HEK293 (cell line): ENCODE measurements around the gene INSM1.

Source experiments
- BCL11A ChIP-seq: fragments of 450-650 bp; formaldehyde crosslinking; IDR thresholded peaks from 2 replicates; pipeline ENCODE4 v1.5.1; 2016; ENCODE audit warnings: low read depth, missing biosample characterization, missing genetic modification characterization
- KLF10 ChIP-seq: fragments of 450-650 bp; IDR thresholded peaks from 2 replicates; pipeline ENCODE4 v1.5.1; 2018; ENCODE audit warnings: missing biosample characterization, mild to moderate bottlenecking, missing genetic modification characterization
- SCRT1 ChIP-seq: fragments of 450-650 bp; formaldehyde crosslinking; IDR thresholded peaks from 2 replicates; pipeline ENCODE4 v1.5.1; 2016; ENCODE audit warnings: missing biosample characterization, missing genetic modification characterization, borderline replicate concordance
- SCRT2 ChIP-seq: fragments of 450-650 bp; formaldehyde crosslinking; IDR thresholded peaks from 2 replicates; pipeline ENCODE4 v1.5.1; 2016; ENCODE audit warnings: missing biosample characterization, missing genetic modification characterization
- YY2 ChIP-seq: fragments of 450-650 bp; formaldehyde crosslinking; IDR thresholded peaks from 2 replicates; pipeline ENCODE4 v1.5.1; 2016; ENCODE audit warnings: missing biosample characterization, missing genetic modification characterization
- ZBTB17 ChIP-seq: fragments of 450-650 bp; formaldehyde crosslinking; IDR thresholded peaks from 2 replicates; pipeline ENCODE4 v1.5.1; 2016; ENCODE audit warnings: missing biosample characterization, missing genetic modification characterization
- ZBTB21 ChIP-seq: fragments of 450-650 bp; formaldehyde crosslinking; IDR thresholded peaks from 2 replicates; pipeline ENCODE4 v1.5.1; 2017; ENCODE audit warnings: missing biosample characterization, missing genetic modification characterization
- ZNF112 ChIP-seq: fragments of 450-650 bp; formaldehyde crosslinking; IDR thresholded peaks from 2 replicates; pipeline ENCODE4 v1.5.0; 2017; ENCODE audit warnings: missing biosample characterization, missing genetic modification characterization
- ZNF169 ChIP-seq: fragments of 450-650 bp; formaldehyde crosslinking; IDR thresholded peaks from 2 replicates; pipeline ENCODE4 v1.5.1; 2016; ENCODE audit warnings: missing biosample characterization, missing genetic modification characterization
- ZNF19 ChIP-seq: fragments of 450-650 bp; formaldehyde crosslinking; IDR thresholded peaks from 2 replicates; pipeline ENCODE4; 2016; ENCODE audit warnings: missing biosample characterization, missing genetic modification characterization, low read depth
- ZNF292 ChIP-seq: fragments of 450-650 bp; formaldehyde crosslinking; IDR thresholded peaks from 2 replicates; pipeline ENCODE4 v1.5.1; 2016; ENCODE audit warnings: low read depth, missing biosample characterization, missing genetic modification characterization, borderline replicate concordance
- ZNF48 ChIP-seq: fragments of 450-650 bp; formaldehyde crosslinking; IDR thresholded peaks from 2 replicates; pipeline ENCODE4 v1.5.1; 2016; ENCODE audit warnings: missing biosample characterization, missing genetic modification characterization
- ZNF558 ChIP-seq: fragments of 450-650 bp; formaldehyde crosslinking; IDR thresholded peaks from 2 replicates; pipeline ENCODE4 v1.5.1; 2016; ENCODE audit warnings: missing biosample characterization, missing genetic modification characterization
- ZNF561 ChIP-seq: fragments of 450-650 bp; IDR thresholded peaks from 2 replicates; pipeline ENCODE4 v1.5.1; 2018; ENCODE audit warnings: missing biosample characterization, missing genetic modification characterization, borderline replicate concordance
- ZNF777 ChIP-seq: fragments of 450-650 bp; formaldehyde crosslinking; IDR thresholded peaks from 2 replicates; pipeline ENCODE4 v1.5.1; 2017; ENCODE audit warnings: missing biosample characterization, missing genetic modification characterization, borderline replicate concordance
- TF ChIP-seq, protein P1 (sequence below): fragments of 450-650 bp; formaldehyde crosslinking; IDR thresholded peaks from 2 replicates; pipeline ENCODE4 v1.5.1; 2016; ENCODE audit warnings: missing biosample characterization, missing genetic modification characterization
- TF ChIP-seq, protein P2 (sequence below): fragments of 450-650 bp; formaldehyde crosslinking; IDR thresholded peaks from 2 replicates; pipeline ENCODE4 v1.5.1; 2016; ENCODE audit warnings: missing biosample characterization, missing genetic modification characterization
- TF ChIP-seq, protein P3 (sequence below): fragments of 450-650 bp; formaldehyde crosslinking; IDR thresholded peaks from 2 replicates; pipeline ENCODE4 v1.5.1; 2016; ENCODE audit warnings: missing biosample characterization, missing genetic modification characterization
- TF ChIP-seq, protein P4 (sequence below): fragments of 450-650 bp; formaldehyde crosslinking; IDR thresholded peaks from 2 replicates; pipeline ENCODE4 v1.5.1; 2016; ENCODE audit warnings: missing biosample characterization, missing genetic modification characterization
- TF ChIP-seq, protein P5 (sequence below): fragments of 450-650 bp; formaldehyde crosslinking; IDR thresholded peaks from 2 replicates; pipeline ENCODE4 v1.5.1; 2017; ENCODE audit warnings: missing biosample characterization, missing genetic modification characterization
- TF ChIP-seq, protein P6 (sequence below): fragments of 450-650 bp; formaldehyde crosslinking; IDR thresholded peaks from 2 replicates; pipeline ENCODE4 v1.5.1; 2016; ENCODE audit warnings: missing biosample characterization, missing genetic modification characterization, borderline replicate concordance

Gene INSM1

DNA sequence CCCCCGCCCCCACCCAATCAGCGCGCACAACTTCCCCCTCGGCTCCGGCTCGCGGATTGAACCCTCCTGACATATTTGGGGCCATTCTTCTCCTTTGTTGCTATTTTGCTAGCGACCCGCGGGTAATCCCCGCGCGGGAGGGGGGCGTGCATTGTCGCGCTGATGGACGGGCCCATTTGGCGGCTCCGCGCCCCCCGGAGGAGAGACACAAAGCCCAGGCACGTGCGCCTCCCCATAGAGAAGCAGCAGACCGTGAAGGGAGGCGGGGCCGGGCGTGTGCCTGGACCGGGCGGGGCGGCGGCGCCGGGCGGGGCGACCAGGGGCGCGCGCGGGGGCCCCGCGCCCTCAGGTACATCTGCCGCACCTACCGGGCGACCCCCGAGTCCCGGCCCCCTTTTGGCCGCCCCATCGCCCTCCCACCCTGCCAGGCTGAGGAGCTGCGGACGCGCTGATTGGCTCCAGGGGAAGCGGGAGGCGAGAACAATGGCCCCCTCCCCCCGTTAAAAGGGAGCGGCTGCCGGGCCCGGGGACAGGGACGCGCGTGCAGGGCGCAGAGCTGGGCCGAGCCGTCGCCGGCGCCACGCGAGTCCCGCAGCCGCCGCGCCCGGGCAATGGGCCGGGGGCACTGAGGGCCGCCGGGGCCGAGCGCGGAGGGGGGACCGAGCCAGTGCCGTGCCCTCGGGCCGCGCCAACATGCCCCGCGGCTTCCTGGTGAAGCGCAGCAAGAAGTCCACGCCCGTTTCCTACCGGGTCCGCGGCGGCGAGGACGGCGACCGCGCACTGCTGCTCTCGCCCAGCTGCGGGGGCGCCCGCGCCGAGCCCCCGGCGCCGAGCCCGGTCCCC lies at the start of gene INSM1 (continued):
- no peak for TF ChIP-seq SCRT1 (tag by site-specific recombination)
- TF ChIP-seq ZBTB21 (tag by site-specific recombination) = no peak
- no peak for TF ChIP-seq ZNF561
- TF ChIP-seq, protein P1, sequence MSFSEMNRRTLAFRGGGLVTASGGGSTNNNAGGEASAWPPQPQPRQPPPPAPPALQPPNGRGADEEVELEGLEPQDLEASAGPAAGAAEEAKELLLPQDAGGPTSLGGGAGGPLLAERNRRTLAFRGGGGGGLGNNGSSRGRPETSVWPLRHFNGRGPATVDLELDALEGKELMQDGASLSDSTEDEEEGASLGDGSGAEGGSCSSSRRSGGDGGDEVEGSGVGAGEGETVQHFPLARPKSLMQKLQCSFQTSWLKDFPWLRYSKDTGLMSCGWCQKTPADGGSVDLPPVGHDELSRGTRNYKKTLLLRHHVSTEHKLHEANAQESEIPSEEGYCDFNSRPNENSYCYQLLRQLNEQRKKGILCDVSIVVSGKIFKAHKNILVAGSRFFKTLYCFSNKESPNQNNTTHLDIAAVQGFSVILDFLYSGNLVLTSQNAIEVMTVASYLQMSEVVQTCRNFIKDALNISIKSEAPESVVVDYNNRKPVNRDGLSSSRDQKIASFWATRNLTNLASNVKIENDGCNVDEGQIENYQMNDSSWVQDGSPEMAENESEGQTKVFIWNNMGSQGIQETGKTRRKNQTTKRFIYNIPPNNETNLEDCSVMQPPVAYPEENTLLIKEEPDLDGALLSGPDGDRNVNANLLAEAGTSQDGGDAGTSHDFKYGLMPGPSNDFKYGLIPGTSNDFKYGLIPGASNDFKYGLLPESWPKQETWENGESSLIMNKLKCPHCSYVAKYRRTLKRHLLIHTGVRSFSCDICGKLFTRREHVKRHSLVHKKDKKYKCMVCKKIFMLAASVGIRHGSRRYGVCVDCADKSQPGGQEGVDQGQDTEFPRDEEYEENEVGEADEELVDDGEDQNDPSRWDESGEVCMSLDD (tag by site-specific recombination) = no peak
- TF ChIP-seq ZNF558 = no peak
- TF ChIP-seq ZNF292 = no peak
- TF ChIP-seq ZNF48 (tag by site-specific recombination) = no peak
- peak; percentile 76 for TF ChIP-seq KLF10
- no peak for TF ChIP-seq ZNF19 (tag by site-specific recombination)
- TF ChIP-seq, protein P2, sequence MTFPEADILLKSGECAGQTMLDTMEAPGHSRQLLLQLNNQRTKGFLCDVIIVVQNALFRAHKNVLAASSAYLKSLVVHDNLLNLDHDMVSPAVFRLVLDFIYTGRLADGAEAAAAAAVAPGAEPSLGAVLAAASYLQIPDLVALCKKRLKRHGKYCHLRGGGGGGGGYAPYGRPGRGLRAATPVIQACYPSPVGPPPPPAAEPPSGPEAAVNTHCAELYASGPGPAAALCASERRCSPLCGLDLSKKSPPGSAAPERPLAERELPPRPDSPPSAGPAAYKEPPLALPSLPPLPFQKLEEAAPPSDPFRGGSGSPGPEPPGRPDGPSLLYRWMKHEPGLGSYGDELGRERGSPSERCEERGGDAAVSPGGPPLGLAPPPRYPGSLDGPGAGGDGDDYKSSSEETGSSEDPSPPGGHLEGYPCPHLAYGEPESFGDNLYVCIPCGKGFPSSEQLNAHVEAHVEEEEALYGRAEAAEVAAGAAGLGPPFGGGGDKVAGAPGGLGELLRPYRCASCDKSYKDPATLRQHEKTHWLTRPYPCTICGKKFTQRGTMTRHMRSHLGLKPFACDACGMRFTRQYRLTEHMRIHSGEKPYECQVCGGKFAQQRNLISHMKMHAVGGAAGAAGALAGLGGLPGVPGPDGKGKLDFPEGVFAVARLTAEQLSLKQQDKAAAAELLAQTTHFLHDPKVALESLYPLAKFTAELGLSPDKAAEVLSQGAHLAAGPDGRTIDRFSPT = no peak
- no peak for TF ChIP-seq ZNF777 (tag by site-specific recombination)
- TF ChIP-seq ZNF112 (tag by site-specific recombination) = no peak
- TF ChIP-seq, protein P3, sequence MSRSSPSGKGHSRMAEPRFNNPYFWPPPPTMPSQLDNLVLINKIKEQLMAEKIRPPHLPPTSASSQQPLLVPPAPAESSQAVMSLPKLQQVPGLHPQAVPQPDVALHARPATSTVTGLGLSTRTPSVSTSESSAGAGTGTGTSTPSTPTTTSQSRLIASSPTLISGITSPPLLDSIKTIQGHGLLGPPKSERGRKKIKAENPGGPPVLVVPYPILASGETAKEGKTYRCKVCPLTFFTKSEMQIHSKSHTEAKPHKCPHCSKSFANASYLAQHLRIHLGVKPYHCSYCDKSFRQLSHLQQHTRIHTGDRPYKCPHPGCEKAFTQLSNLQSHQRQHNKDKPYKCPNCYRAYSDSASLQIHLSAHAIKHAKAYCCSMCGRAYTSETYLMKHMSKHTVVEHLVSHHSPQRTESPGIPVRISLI (tag by site-specific recombination) = no peak
- TF ChIP-seq YY2 (tag by site-specific recombination) = no peak
- TF ChIP-seq SCRT2 = no peak
- TF ChIP-seq, protein P4, sequence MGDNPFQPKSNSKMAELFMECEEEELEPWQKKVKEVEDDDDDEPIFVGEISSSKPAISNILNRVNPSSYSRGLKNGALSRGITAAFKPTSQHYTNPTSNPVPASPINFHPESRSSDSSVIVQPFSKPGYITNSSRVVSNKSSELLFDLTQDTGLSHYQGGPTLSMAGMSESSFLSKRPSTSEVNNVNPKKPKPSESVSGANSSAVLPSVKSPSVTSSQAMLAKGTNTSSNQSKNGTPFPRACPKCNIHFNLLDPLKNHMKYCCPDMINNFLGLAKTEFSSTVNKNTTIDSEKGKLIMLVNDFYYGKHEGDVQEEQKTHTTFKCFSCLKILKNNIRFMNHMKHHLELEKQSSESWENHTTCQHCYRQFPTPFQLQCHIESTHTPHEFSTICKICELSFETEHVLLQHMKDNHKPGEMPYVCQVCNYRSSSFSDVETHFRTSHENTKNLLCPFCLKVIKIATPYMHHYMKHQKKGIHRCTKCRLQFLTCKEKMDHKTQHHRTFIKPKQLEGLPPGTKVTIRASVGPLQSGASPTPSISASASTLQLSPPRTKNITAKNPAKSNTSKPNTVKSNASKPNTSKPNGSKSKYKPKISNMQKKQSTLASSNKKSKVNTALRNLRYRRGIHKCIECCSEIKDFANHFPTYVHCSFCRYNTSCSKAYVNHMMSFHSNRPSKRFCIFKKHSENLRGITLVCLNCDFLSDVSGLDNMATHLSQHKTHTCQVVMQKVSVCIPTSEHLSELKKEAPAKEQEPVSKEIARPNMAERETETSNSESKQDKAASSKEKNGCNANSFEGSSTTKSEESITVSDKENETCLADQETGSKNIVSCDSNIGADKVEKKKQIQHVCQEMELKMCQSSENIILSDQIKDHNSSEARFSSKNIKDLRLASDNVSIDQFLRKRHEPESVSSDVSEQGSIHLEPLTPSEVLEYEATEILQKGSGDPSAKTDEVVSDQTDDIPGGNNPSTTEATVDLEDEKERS (tag by site-specific recombination) = no peak
- no peak for TF ChIP-seq ZNF169 (tag by site-specific recombination)
- TF ChIP-seq, protein P5, sequence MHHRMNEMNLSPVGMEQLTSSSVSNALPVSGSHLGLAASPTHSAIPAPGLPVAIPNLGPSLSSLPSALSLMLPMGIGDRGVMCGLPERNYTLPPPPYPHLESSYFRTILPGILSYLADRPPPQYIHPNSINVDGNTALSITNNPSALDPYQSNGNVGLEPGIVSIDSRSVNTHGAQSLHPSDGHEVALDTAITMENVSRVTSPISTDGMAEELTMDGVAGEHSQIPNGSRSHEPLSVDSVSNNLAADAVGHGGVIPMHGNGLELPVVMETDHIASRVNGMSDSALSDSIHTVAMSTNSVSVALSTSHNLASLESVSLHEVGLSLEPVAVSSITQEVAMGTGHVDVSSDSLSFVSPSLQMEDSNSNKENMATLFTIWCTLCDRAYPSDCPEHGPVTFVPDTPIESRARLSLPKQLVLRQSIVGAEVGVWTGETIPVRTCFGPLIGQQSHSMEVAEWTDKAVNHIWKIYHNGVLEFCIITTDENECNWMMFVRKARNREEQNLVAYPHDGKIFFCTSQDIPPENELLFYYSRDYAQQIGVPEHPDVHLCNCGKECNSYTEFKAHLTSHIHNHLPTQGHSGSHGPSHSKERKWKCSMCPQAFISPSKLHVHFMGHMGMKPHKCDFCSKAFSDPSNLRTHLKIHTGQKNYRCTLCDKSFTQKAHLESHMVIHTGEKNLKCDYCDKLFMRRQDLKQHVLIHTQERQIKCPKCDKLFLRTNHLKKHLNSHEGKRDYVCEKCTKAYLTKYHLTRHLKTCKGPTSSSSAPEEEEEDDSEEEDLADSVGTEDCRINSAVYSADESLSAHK (tag by site-specific recombination) = peak; percentile 82
- TF ChIP-seq BCL11A = no peak
- TF ChIP-seq ZBTB17 (tag by site-specific recombination) = no peak
- TF ChIP-seq, protein P6, sequence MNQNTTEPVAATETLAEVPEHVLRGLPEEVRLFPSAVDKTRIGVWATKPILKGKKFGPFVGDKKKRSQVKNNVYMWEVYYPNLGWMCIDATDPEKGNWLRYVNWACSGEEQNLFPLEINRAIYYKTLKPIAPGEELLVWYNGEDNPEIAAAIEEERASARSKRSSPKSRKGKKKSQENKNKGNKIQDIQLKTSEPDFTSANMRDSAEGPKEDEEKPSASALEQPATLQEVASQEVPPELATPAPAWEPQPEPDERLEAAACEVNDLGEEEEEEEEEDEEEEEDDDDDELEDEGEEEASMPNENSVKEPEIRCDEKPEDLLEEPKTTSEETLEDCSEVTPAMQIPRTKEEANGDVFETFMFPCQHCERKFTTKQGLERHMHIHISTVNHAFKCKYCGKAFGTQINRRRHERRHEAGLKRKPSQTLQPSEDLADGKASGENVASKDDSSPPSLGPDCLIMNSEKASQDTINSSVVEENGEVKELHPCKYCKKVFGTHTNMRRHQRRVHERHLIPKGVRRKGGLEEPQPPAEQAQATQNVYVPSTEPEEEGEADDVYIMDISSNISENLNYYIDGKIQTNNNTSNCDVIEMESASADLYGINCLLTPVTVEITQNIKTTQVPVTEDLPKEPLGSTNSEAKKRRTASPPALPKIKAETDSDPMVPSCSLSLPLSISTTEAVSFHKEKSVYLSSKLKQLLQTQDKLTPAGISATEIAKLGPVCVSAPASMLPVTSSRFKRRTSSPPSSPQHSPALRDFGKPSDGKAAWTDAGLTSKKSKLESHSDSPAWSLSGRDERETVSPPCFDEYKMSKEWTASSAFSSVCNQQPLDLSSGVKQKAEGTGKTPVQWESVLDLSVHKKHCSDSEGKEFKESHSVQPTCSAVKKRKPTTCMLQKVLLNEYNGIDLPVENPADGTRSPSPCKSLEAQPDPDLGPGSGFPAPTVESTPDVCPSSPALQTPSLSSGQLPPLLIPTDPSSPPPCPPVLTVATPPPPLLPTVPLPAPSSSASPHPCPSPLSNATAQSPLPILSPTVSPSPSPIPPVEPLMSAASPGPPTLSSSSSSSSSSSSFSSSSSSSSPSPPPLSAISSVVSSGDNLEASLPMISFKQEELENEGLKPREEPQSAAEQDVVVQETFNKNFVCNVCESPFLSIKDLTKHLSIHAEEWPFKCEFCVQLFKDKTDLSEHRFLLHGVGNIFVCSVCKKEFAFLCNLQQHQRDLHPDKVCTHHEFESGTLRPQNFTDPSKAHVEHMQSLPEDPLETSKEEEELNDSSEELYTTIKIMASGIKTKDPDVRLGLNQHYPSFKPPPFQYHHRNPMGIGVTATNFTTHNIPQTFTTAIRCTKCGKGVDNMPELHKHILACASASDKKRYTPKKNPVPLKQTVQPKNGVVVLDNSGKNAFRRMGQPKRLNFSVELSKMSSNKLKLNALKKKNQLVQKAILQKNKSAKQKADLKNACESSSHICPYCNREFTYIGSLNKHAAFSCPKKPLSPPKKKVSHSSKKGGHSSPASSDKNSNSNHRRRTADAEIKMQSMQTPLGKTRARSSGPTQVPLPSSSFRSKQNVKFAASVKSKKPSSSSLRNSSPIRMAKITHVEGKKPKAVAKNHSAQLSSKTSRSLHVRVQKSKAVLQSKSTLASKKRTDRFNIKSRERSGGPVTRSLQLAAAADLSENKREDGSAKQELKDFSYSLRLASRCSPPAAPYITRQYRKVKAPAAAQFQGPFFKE (tag by site-specific recombination) = no peak
